H9 (cell line): ENCODE data around the gene SORCS2. TPM values are rescaled to one million over a fixed set of nuclear protein-coding genes. Genes with fewer than 3 reads are reported as not detected.

ENCODE experiments used
- DNase-seq: peaks from one replicate; pipeline ENCODE4 v3.0.0-alpha.2; 2017
- H2AFZ ChIP-seq: one replicate; pipeline ENCODE4 v1.6.1; 2013; ENCODE audit warnings: mild to moderate bottlenecking, low read length, control low read depth, moderate library complexity
- H2AK5ac ChIP-seq: 2 replicates; pipeline ENCODE4 v1.6.1; 2013; ENCODE audit warnings: low read length, control low read depth, mixed read lengths; ENCODE audit not compliant: insufficient read length
- H2BK120ac ChIP-seq: one replicate; pipeline ENCODE4 v1.6.1; 2013; ENCODE audit warnings: low read depth, mild to moderate bottlenecking, low read length, control low read depth, inconsistent platforms; ENCODE audit not compliant: poor library complexity, severe bottlenecking
- H2BK12ac ChIP-seq: 2 replicates; pipeline ENCODE4 v1.6.1; 2013; ENCODE audit warnings: low read length, control low read depth, mixed read lengths, low read depth; ENCODE audit not compliant: insufficient read length
- H2BK15ac ChIP-seq: 2 replicates; pipeline ENCODE4 v1.6.1; 2013; ENCODE audit warnings: low read depth, low read length, control low read depth
- H2BK20ac ChIP-seq: one replicate; pipeline ENCODE4 v1.6.1; 2013; ENCODE audit warnings: low read depth, mild to moderate bottlenecking, low read length, control low read depth, inconsistent platforms; ENCODE audit not compliant: poor library complexity, severe bottlenecking
- H2BK5ac ChIP-seq: 2 replicates; pipeline ENCODE4 v1.6.1; 2013; ENCODE audit warnings: low read length, control low read depth, mixed read lengths; ENCODE audit not compliant: insufficient read length
- H3K14ac ChIP-seq: 2 replicates; pipeline ENCODE4 v1.6.1; 2013; ENCODE audit warnings: low read length, control low read depth; ENCODE audit not compliant: insufficient read depth
- H3K18ac ChIP-seq: 2 replicates; pipeline ENCODE4 v1.6.1; 2013; ENCODE audit warnings: low read depth, mild to moderate bottlenecking, mixed read lengths, low read length, control low read depth; ENCODE audit not compliant: insufficient read length
- H3K23ac ChIP-seq: 2 replicates; pipeline ENCODE4 v1.6.1; 2013; ENCODE audit warnings: low read length, control low read depth, mixed read lengths, low read depth; ENCODE audit not compliant: insufficient read length
- H3K23me2 ChIP-seq: 2 replicates; pipeline ENCODE4 v1.6.1; 2013; ENCODE audit warnings: low read depth, mild to moderate bottlenecking, mixed read lengths, low read length, control low read depth; ENCODE audit not compliant: insufficient read length, poor library complexity, severe bottlenecking
- H3K27ac ChIP-seq: 2 replicates; pipeline ENCODE4 v1.5.1; 2013; ENCODE audit warnings: low read length, control low read depth, mixed read lengths, low read depth; ENCODE audit not compliant: insufficient read length
- H3K27me3 ChIP-seq: 2 replicates; pipeline ENCODE4 v1.6.1; 2013; ENCODE audit warnings: low read length, control low read depth, inconsistent platforms; ENCODE audit not compliant: insufficient read depth
- H3K4ac ChIP-seq: 2 replicates; pipeline ENCODE4 v1.6.1; 2013; ENCODE audit warnings: low read depth, mild to moderate bottlenecking, control low read depth, inconsistent platforms, low read length, moderate library complexity
- H3K4me1 ChIP-seq: 2 replicates; pipeline ENCODE4 v1.6.1; 2013; ENCODE audit warnings: low read length, control low read depth, inconsistent platforms; ENCODE audit not compliant: insufficient read depth
- H3K4me2 ChIP-seq: 2 replicates; pipeline ENCODE4 v1.6.1; 2013; ENCODE audit warnings: low read length, control low read depth, mixed read lengths; ENCODE audit not compliant: insufficient read length, insufficient read depth
- H3K56ac ChIP-seq: 2 replicates; pipeline ENCODE4 v1.6.1; 2013; ENCODE audit warnings: low read depth, mild to moderate bottlenecking, mixed read lengths, low read length, control low read depth; ENCODE audit not compliant: insufficient read length
- H3K79me1 ChIP-seq: 2 replicates; pipeline ENCODE4 v1.6.1; 2013; ENCODE audit warnings: low read depth, mild to moderate bottlenecking, moderate library complexity, low read length, control low read depth, inconsistent platforms; ENCODE audit not compliant: insufficient read depth, poor library complexity, severe bottlenecking
- H3K79me2 ChIP-seq: 2 replicates; pipeline ENCODE4 v1.6.1; 2013; ENCODE audit warnings: low read length, control low read depth, inconsistent platforms; ENCODE audit not compliant: insufficient read depth
- H3K9ac ChIP-seq: 2 replicates; pipeline ENCODE4 v1.6.1; 2013; ENCODE audit warnings: low read length, control low read depth, mixed read lengths; ENCODE audit not compliant: insufficient read length; ENCODE audit errors: extremely low read depth
- H3K9me3 ChIP-seq: one replicate; pipeline ENCODE4 v1.6.1; 2013; ENCODE audit warnings: low read depth, low read length, inconsistent platforms; ENCODE audit not compliant: control insufficient read depth
- H3T11ph ChIP-seq: one replicate; pipeline ENCODE4 v1.6.1; 2013; ENCODE audit warnings: mild to moderate bottlenecking, low read length, control low read depth, inconsistent platforms
- H4K20me1 ChIP-seq: one replicate; pipeline ENCODE4 v1.6.1; 2013; ENCODE audit not compliant: control insufficient read depth, insufficient read length, insufficient read depth
- H4K5ac ChIP-seq: 2 replicates; pipeline ENCODE4 v1.6.1; 2013; ENCODE audit warnings: low read depth, mild to moderate bottlenecking, mixed read lengths, low read length, control low read depth; ENCODE audit not compliant: insufficient read length
- H4K8ac ChIP-seq: replicated peaks from 2 replicates; pipeline ENCODE4 v1.6.1; 2013; ENCODE audit warnings: low read length, control low read depth, mixed read lengths, low read depth; ENCODE audit not compliant: insufficient read length
- H4K91ac ChIP-seq: 2 replicates; pipeline ENCODE4 v1.6.1; 2013; ENCODE audit warnings: low read depth, mild to moderate bottlenecking, moderate library complexity, mixed read lengths, low read length, control low read depth; ENCODE audit not compliant: insufficient read length
- H3K27ac Mint-ChIP-seq, 3 experiments: 2 replicates in 2 of 3; 3 replicates in 1 of 3; pipeline ENCODE4 v1.8.0; 2020 to 2021; ENCODE audit warnings: mixed read lengths in 3 of 3, mild to moderate bottlenecking in 1 of 3, moderate library complexity in 1 of 3
- H3K27me3 Mint-ChIP-seq: 2 replicates; pipeline ENCODE4 v1.8.0; 2021; ENCODE audit warnings: low read depth, mild to moderate bottlenecking, moderate library complexity, mixed read lengths
- H3K36me3 Mint-ChIP-seq, 3 experiments: 2 replicates in 2 of 3; 3 replicates in 1 of 3; pipeline ENCODE4 v1.8.0; 2020 to 2021; ENCODE audit warnings: low read depth in 3 of 3, mixed read lengths in 3 of 3; ENCODE audit not compliant: insufficient read depth in 1 of 3
- H3K4me1 Mint-ChIP-seq, 2 experiments: 2 replicates each; pipeline ENCODE4 v1.8.0; 2020; ENCODE audit warnings: mixed read lengths in 2 of 2
- H3K4me3 Mint-ChIP-seq, 2 experiments: 2 replicates in 1 of 2; 3 replicates in 1 of 2; pipeline ENCODE4 v1.8.0; 2020 to 2021; ENCODE audit warnings: mild to moderate bottlenecking in 2 of 2, mixed read lengths in 2 of 2, moderate library complexity in 1 of 2
- H3K9me3 Mint-ChIP-seq, 2 experiments: 2 replicates in 1 of 2; 3 replicates in 1 of 2; pipeline ENCODE4 v1.8.0; 2020; ENCODE audit warnings: mild to moderate bottlenecking in 2 of 2, mixed read lengths in 2 of 2, moderate library complexity in 1 of 2
- CTCF ChIP-seq: fragments of 200-600 bp; sonication (generic); conservative IDR thresholded peaks from 3 replicates; pipeline ENCODE4 v1.8.0; 2021; ENCODE audit warnings: antibody characterized with exemption, mild to moderate bottlenecking
- WGBS: extraction: QIAGEN DNeasy Blood & Tissue Kit; methylation state at CpG from one replicate; pipeline ENCODE4 v1.1.7; 2013; ENCODE audit warnings: missing lambda C conversion rate, low lambda C conversion rate, mixed read lengths; ENCODE audit not compliant: insufficient read length; ENCODE audit errors: extremely low coverage; 5-methylcytosine and 5-hydroxymethylcytosine counted together
- total RNA-seq: library from RNA; stranded (reverse); gene quantifications from 2 replicates; pipeline ENCODE4 v1.2.1, GENCODE V29; 2021

SORCS2 gene
- total RNA-seq, 1 experiment from 2014 or later: 0.57 TPM

GRCh38 chr4:7717161-7717560, 524.8 kb downstream of the SORCS2 start:
- H2BK15ac ChIP-seq: no peak overlapping the region
- H3K9me3 ChIP-seq: no peaks in the 10 kb centered on the region
- no peaks in the 10 kb centered on the region for H3K4me1 ChIP-seq
- no peak overlapping the region for H4K5ac ChIP-seq
- no peak overlapping the region for H2AFZ ChIP-seq
- no peak overlapping the region for H3K4ac ChIP-seq
- H3K9ac ChIP-seq: no peak overlapping the region
- Mint-ChIP-seq H3K4me1 (peaks cover 20 to 23% of the 10 kb centered on the region in 2 experiments), H3K4me3 (no peak overlapping the region), H3K27me3 (peaks cover 59% of the 10 kb centered on the region), H3K9me3 (no peaks in the 10 kb centered on the region; a peak in 2 of 5 replicates), H3K36me3 (no peaks in the 10 kb centered on the region; a peak in 1 of 7 replicates), H3K27ac (no peak overlapping the region)
- H4K20me1 ChIP-seq: no peaks in the 10 kb centered on the region
- H2AK5ac ChIP-seq: no peak overlapping the region
- TF ChIP-seq CTCF: no peak
- H3K14ac ChIP-seq: no peak overlapping the region
- no peaks in the 10 kb centered on the region for H3K79me2 ChIP-seq
- no peak overlapping the region for H3K18ac ChIP-seq
- no peak overlapping the region for H4K91ac ChIP-seq
- no peak overlapping the region for H4K8ac ChIP-seq
- 0 out of 2 replicates have a peak, but pooled peaks cover 3% of the 10 kb centered on the region for H3K27me3 ChIP-seq
- H3K79me1 ChIP-seq: no peaks in the 10 kb centered on the region
- no peak overlapping the region for H3K4me2 ChIP-seq
- no peak overlapping the region for H2BK5ac ChIP-seq
- no peaks in the 10 kb centered on the region for H3K23me2 ChIP-seq
- no peak overlapping the region for H3T11ph ChIP-seq
- H3K56ac ChIP-seq: no peak overlapping the region
- no peak overlapping the region for H2BK120ac ChIP-seq
- no peak for DNase-seq
- WGBS: no CpG with 5 or more reads among the region's 11 CpGs
- H3K23ac ChIP-seq: no peak overlapping the region
- no peak overlapping the region for H3K27ac ChIP-seq
- no peak overlapping the region for H2BK12ac ChIP-seq
- no peak overlapping the region for H2BK20ac ChIP-seq
